Skeletal muscle cell (primary cell): Measurements from ENCODE around the gene KCNH2.
A peak's percentile ranks its signal among the peaks of the same experiment; 100 is the strongest.

Source experiments
- DNase-seq: peaks from one replicate; pipeline ENCODE4 v3.0.0-alpha.2; 2010; ENCODE audit warnings: low read depth
- H3K4me3 ChIP-seq: 2 replicates; pipeline ENCODE4 v1.5.1; 2011; ENCODE audit warnings: low read depth, mild to moderate bottlenecking, control low read depth, low read length, moderate library complexity

The KCNH2 gene

GRCh38 chr7:150942591-150943452, 35.3 kb downstream of the KCNH2 start:
- no peak for DNase-seq
- no peak overlapping the region for H3K4me3 ChIP-seq

- DNase-seq: no peak
- H3K4me3 ChIP-seq: no peak overlapping the region
Measured at GRCh38 chr7:150942001-150942590, 36.0 kb downstream of the KCNH2 start.

- H3K4me3 ChIP-seq: no peak overlapping the region
- no peak for DNase-seq
Measured at GRCh38 chr7:150941351-150942000, 36.6 kb downstream of the KCNH2 start.

- DNase-seq: no peak
- no peak overlapping the region for H3K4me3 ChIP-seq
Measured at GRCh38 chr7:150940431-150941102, 37.6 kb downstream of the KCNH2 start.

- no peak overlapping the region for H3K4me3 ChIP-seq
- DNase-seq: no peak
Measured at GRCh38 chr7:150939466-150939865, 38.7 kb downstream of the KCNH2 start.

GRCh38 chr7:150939052-150939451, 39.1 kb downstream of the KCNH2 start:
- H3K4me3 ChIP-seq: no peak overlapping the region
- DNase-seq: no peak

GRCh38 chr7:150938566-150938965, 39.6 kb downstream of the KCNH2 start:
- no peak for DNase-seq
- H3K4me3 ChIP-seq: no peak overlapping the region

GRCh38 chr7:150937848-150938561, 40.1 kb downstream of the KCNH2 start:
- H3K4me3 ChIP-seq: no peak overlapping the region
- peak; percentile 12 for DNase-seq

GRCh38 chr7:150936018-150936417, 42.1 kb downstream of the KCNH2 start:
- DNase-seq: no peak
- no peak overlapping the region for H3K4me3 ChIP-seq

GRCh38 chr7:150935149-150935548, 43.0 kb downstream of the KCNH2 start:
- no peak overlapping the region for H3K4me3 ChIP-seq
- no peak for DNase-seq

GRCh38 chr7:150934045-150934766, 43.9 kb downstream of the KCNH2 start:
- no peak overlapping the region for H3K4me3 ChIP-seq
- DNase-seq: no peak

- no peak for DNase-seq
- H3K4me3 ChIP-seq: no peak overlapping the region
Measured at GRCh38 chr7:150931199-150931869, 46.8 kb downstream of the KCNH2 start.

- no peak for DNase-seq
- no peak overlapping the region for H3K4me3 ChIP-seq
Measured at GRCh38 chr7:150928541-150928940, 49.6 kb downstream of the KCNH2 start.

- no peak overlapping the region for H3K4me3 ChIP-seq
- DNase-seq: peak; percentile 16
Measured at GRCh38 chr7:150927956-150928344, 50.2 kb downstream of the KCNH2 start.

GRCh38 chr7:150927157-150927955, 50.8 kb downstream of the KCNH2 start:
- no peak for DNase-seq
- H3K4me3 ChIP-seq: no peak overlapping the region

GRCh38 chr7:150926066-150926465, 52.1 kb downstream of the KCNH2 start:
- no peak overlapping the region for H3K4me3 ChIP-seq
- no peak for DNase-seq

- no peak for DNase-seq
- no peak overlapping the region for H3K4me3 ChIP-seq
Measured at GRCh38 chr7:150924369-150924781, 53.7 kb downstream of the KCNH2 start.

- no peak overlapping the region for H3K4me3 ChIP-seq
- DNase-seq: no peak
Measured at GRCh38 chr7:150923802-150924201, 54.3 kb downstream of the KCNH2 start.
